HG03469 (cell line): ENCODE data around the gene SMAP1.

Experiments
- ATAC-seq: cut with Tn5 transposase; IDR thresholded peaks from one replicate; pipeline ENCODE4 v1.9.1; 2021; ENCODE audit warnings: mild to moderate bottlenecking, moderate library complexity, moderate number of reproducible peaks; ENCODE audit not compliant: unreplicated experiment

SMAP1 gene

GRCh38 chr6:70839286-70840266, 171.9 kb downstream of the SMAP1 start:
- peak; percentile 42 for ATAC-seq

DNA sequence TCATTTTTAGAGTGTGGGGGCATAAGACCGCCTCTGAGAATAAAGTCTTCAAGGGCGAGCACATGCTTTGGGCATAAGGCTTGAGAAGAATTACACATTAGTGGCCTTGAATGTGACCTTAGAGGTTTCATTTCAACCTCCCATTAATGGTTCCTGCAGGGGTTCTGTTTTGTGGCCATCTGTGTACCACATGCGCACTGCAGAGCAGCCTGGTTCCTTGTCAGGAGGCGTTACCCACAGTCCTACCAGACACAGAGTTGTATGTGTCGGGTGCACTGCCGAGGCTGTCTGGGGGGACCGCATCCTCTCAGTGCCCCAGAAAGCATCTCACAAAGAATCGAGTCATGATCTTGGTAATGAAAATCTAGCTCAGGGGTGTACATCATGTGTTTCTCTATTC, 173.4 kb downstream of the SMAP1 start:
- ATAC-seq: no peak

GRCh38 chr6:70842541-70842940, 174.9 kb downstream of the SMAP1 start:
- ATAC-seq: no peak

GRCh38 chr6:70843328-70843918, 175.7 kb downstream of the SMAP1 start:
- ATAC-seq: no peak

DNA sequence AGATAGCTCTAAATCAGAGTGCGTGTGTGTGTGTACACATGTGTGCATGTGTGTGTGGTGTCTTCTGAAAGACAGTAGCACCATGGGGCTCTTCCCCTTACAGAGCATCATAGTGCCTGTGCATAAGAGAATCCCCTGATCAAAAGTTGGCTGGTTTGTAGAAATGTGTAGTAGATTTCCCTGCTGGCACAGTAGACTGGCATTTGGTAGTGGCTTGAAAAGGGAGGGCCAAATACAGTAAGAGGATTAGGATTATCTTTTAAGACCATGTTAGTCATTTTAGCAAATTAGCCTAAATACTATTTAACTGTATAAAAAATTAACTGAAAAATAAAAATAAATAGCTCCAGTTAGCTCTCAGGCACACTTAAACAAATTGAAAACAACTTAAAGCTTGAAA, 176.6 kb downstream of the SMAP1 start:
- ATAC-seq: no peak

- ATAC-seq: no peak
Observed at GRCh38 chr6:70846207-70846835, 178.6 kb downstream of the SMAP1 start.

- no peak for ATAC-seq
Observed at GRCh38 chr6:70847106-70848084, 179.7 kb downstream of the SMAP1 start.

DNA sequence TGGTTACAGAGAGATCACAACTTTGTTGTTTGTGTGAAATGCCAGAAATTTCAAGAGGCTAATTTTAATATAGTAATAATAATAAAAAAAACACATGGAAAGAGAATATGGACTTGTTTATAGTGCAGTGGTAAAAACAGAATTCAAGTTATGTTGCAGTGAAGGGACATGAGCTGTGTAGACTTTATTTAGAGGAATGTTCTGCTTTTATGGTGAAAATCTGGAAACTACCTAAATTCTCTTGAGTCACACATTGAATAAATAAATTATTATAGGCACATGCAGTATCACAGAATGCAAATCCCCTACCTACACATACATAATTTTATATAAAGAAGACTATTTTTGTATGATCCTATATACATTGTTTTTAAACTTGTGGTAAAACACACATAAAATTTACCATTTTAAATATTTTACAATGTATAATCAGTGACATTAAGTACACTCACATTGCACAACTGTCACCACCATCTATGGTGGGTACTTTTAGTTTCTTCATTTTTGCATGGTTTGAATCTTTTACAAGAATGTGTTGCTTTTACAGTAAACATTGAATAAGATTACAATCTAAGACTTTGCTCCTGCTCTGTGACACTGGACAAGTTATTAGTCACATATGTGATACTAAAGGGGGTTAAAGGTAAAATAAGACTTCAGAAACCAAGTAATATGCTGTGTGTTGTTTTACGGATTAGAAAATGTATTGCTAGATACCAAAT, 181.8 kb downstream of the SMAP1 start:
- ATAC-seq: no peak

DNA sequence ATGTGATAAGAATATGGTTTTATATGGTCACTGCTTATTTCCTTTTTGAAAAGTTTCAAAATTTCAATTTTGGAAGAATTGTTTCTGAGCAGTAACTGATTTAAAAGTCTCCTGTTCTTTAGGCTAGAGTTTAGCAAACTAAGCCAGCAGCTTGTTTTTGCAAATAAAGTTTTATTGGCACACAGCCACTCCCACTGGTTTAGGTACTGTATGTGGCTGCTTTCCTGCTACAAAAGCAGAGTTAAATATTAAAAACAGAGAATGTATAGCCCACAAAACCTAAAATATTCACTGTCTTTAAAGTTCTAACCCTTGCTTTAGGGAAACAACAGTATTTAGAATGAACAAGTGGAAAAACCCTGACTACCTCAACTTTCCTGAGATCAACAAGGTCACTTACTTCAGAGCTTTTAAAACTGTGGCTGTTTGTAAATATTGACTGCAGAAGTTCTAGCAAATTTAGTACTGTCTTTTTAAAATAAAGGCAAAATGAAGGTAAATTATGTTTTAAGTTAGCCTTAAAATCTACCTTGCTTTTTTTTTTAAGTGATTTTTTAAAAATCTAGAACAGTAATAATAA, 185.1 kb downstream of the SMAP1 start:
- ATAC-seq: no peak

DNA sequence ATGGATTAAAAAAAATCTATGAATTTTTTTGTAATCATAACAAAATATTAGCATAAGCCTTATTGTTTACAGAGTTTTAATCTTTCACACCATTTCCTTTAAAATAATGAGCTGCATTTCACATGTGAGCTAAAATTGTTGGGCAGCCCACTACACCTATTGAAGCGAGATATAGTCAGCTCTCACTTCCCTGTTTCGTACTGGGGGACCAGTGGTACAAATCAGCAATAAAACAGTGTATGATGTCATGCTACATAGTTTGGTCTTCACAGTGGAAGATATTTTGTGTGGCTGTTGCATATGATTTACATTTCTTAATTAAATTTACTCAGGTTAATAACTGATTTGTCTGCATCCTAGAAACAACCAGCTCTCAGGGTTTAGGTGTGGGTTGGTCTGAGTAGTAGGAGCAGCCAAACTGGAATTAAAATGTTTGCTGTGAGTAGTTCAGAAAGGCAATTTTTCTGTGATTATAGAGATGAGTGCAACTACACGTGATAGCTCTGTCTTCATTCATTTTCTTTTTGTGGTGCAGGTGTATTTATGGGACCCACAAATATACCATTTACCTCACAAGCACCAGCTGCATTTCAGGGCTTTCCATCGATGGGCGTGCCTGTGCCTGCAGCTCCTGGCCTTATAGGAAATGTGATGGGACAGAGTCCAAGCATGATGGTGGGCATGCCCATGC, 189.8 kb downstream of the SMAP1 start:
- peak; percentile 99 for ATAC-seq

- no peak for ATAC-seq
Observed at GRCh38 chr6:70860045-70860444, 192.4 kb downstream of the SMAP1 start.

GRCh38 chr6:70860920-70861319, 193.2 kb downstream of the SMAP1 start:
- no peak for ATAC-seq

DNA sequence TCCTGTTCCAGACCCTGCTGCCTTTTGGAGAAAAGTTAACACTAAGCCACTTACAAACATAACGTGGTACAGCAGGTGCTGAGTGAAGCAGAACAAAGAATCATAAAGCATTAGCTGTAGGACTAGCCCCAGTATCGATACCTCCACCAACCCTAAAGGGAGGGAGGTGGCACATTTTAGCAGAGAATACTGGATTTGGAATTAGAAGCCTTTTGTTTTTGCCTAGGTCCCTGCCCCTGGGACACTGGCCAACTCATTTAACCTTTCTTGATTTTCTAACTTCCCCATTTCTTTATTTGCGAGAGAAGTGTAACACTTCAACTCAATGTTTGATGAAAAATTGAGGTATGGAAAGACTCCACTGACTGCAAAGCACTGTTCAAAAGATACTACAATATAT, 195.7 kb downstream of the SMAP1 start:
- ATAC-seq: no peak

GRCh38 chr6:70864401-70864800, 196.7 kb downstream of the SMAP1 start:
- no peak for ATAC-seq

DNA sequence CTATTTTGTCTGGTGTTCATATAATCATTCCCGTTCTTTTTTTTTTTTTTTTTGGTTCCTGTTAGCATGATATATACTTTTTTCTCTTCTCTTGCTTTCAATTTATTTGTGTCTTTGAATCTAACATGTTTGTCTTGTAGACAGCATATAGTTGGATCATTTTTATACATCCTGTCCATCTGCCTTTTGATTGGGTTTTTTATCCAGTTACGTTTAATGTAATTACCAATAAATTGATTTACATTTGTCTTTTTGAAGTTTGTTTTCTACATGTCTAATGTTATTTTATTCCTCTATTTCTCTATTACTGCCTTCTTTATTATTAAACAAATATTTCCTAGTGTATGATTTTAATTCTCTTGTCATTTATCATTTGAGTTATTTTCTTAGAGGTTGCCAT, 204.8 kb downstream of the SMAP1 start:
- ATAC-seq: no peak

DNA sequence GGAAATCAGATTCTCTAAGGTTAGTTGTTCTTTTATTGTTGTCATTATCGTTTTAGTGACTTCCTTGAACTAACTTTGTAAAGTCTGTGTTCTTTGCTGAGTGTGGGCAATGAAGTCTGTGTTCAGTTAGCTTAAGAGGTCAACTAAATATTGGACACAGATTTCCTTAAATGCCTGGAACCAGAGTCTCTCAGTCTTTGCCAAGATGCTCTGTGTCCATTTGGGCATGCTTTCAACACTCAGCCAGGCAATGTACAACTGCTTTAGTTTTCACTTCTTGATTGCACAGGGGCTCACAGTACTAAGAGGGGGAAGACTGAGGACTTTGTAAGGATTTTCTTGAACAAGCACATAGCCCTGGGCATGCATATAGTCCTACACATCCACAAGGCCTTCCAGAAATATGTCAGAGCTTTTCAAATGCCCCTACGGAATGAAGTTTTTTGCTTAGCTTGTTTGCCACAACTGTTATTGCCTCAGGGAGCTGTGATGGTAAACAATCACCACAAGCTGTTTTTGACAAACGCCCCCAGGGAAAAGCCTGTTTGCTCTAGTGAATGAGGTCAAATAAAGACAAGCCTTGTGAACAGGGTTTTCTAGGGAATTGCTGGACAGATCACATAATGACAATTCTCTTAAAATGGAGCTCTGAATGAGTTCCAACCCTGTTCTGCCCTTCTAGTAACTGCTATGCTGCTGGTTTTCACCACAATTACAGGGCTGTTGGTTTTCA, 206.7 kb downstream of the SMAP1 start:
- ATAC-seq: no peak

- no peak for ATAC-seq
Observed at GRCh38 chr6:70879496-70879895, 211.8 kb downstream of the SMAP1 start.
